DND-41 (cell line): Measurements from ENCODE around the gene PAPOLB.
"Not testable (repeated sequence)": the region's sequence is repeated elsewhere in the genome, so short reads cannot be mapped to it uniquely, and the experiment has no call there.

ENCODE experiments used
- ATAC-seq: fragments of 200-7000 bp; cut with Tn5 transposase; 3 replicates; pipeline ENCODE4 v1.9.1; 2021; ENCODE audit warnings: low read depth; ENCODE audit not compliant: insufficient read depth
- DNase-seq: peaks from one replicate; pipeline ENCODE4 v3.0.0-alpha.2; 2020
- H2AFZ ChIP-seq: 2 replicates; pipeline ENCODE4 v1.6.0; 2012; ENCODE audit warnings: low read depth, low read length
- H3K27ac ChIP-seq: 2 replicates; pipeline ENCODE4 v1.5.1; 2012; ENCODE audit warnings: low read length, inconsistent platforms
- H3K27me3 ChIP-seq: fragments of 200-600 bp; sonication (generic); 2 replicates; pipeline ENCODE4 v1.6.0; 2012; ENCODE audit warnings: low read length, mild to moderate bottlenecking, inconsistent platforms; ENCODE audit not compliant: insufficient read depth, poor library complexity
- H3K36me3 ChIP-seq: 2 replicates; pipeline ENCODE4 v1.5.1; 2012; ENCODE audit warnings: low read length, inconsistent platforms; ENCODE audit not compliant: insufficient read depth
- H3K4me1 ChIP-seq: 2 replicates; pipeline ENCODE4 v1.5.1; 2012; ENCODE audit warnings: mild to moderate bottlenecking, low read length; ENCODE audit not compliant: insufficient read depth
- H3K4me2 ChIP-seq: 2 replicates; pipeline ENCODE4 v1.6.0; 2012; ENCODE audit warnings: mild to moderate bottlenecking, moderate library complexity, low read length, inconsistent platforms; ENCODE audit not compliant: insufficient read depth
- H3K4me3 ChIP-seq, 2 experiments: fragments of 200-600 bp in 1 of 2; shearing (Covaris generic) in 1 of 2; 2 replicates each; pipeline ENCODE4 v1.5.1; 2012 to 2016; ENCODE audit warnings: inconsistent platforms in 2 of 2, low read length in 2 of 2, mild to moderate bottlenecking in 2 of 2, low read depth in 1 of 2, moderate library complexity in 1 of 2
- H3K79me2 ChIP-seq: 2 replicates; pipeline ENCODE4 v1.6.0; 2012; ENCODE audit warnings: low read length, inconsistent platforms; ENCODE audit not compliant: insufficient read depth
- H3K9ac ChIP-seq: 2 replicates; pipeline ENCODE4 v1.6.0; 2012; ENCODE audit warnings: low read depth, mild to moderate bottlenecking, inconsistent platforms, low read length, moderate library complexity
- H3K9me3 ChIP-seq: 2 replicates; pipeline ENCODE4 v1.5.1; 2012; ENCODE audit warnings: low read length, moderate library complexity, mild to moderate bottlenecking, inconsistent platforms; ENCODE audit not compliant: insufficient read depth, severe bottlenecking
- H4K20me1 ChIP-seq: 2 replicates; pipeline ENCODE4 v1.6.0; 2012; ENCODE audit warnings: low read length; ENCODE audit not compliant: insufficient read depth
- EZH2 ChIP-seq: IDR thresholded peaks from 3 replicates; pipeline ENCODE4 v1.6.1; 2012; ENCODE audit warnings: borderline replicate concordance, low read depth, mild to moderate bottlenecking, moderate library complexity, low read length, inconsistent platforms; ENCODE audit not compliant: severe bottlenecking
- TF ChIP-seq, protein P1 (sequence below): IDR thresholded peaks from 2 replicates; pipeline ENCODE4 v1.5.1; 2012; ENCODE audit warnings: borderline replicate concordance, low read length, moderate library complexity, mild to moderate bottlenecking; ENCODE audit not compliant: poor library complexity, severe bottlenecking; ENCODE audit errors: extremely low read depth

PAPOLB gene

GRCh38 chr7:4904346-4904745, 42.5 kb upstream of the PAPOLB start:
- ATAC-seq = no peak

GRCh38 chr7:4895766-4896165, 33.9 kb upstream of the PAPOLB start:
- H3K36me3 ChIP-seq = no peaks in the 10 kb centered on the region
- no peaks in the 10 kb centered on the region for H3K9me3 ChIP-seq
- no peak overlapping the region for H2AFZ ChIP-seq
- no peaks in the 10 kb centered on the region for H3K4me1 ChIP-seq
- no peak overlapping the region for H3K9ac ChIP-seq
- ATAC-seq = no peak
- no peak for TF ChIP-seq EZH2
- TF ChIP-seq, protein P1, sequence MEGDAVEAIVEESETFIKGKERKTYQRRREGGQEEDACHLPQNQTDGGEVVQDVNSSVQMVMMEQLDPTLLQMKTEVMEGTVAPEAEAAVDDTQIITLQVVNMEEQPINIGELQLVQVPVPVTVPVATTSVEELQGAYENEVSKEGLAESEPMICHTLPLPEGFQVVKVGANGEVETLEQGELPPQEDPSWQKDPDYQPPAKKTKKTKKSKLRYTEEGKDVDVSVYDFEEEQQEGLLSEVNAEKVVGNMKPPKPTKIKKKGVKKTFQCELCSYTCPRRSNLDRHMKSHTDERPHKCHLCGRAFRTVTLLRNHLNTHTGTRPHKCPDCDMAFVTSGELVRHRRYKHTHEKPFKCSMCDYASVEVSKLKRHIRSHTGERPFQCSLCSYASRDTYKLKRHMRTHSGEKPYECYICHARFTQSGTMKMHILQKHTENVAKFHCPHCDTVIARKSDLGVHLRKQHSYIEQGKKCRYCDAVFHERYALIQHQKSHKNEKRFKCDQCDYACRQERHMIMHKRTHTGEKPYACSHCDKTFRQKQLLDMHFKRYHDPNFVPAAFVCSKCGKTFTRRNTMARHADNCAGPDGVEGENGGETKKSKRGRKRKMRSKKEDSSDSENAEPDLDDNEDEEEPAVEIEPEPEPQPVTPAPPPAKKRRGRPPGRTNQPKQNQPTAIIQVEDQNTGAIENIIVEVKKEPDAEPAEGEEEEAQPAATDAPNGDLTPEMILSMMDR = no peak
- DNase-seq = no peak
- H4K20me1 ChIP-seq = no peaks in the 10 kb centered on the region
- H3K4me3 ChIP-seq = no peak overlapping the region
- no peak overlapping the region for H3K27ac ChIP-seq
- H3K27me3 ChIP-seq = no peaks in the 10 kb centered on the region
- no peak overlapping the region for H3K4me2 ChIP-seq
- no peaks in the 10 kb centered on the region for H3K79me2 ChIP-seq

More at GRCh38 chr7:4904346-4904745, 42.5 kb upstream of the PAPOLB start:
- Histone ChIP-seq H3K9ac (no peak overlapping the region), H3K27ac (no peak overlapping the region), H4K20me1 (no peaks in the 10 kb centered on the region), H3K4me2 (no peak overlapping the region), H3K36me3 (no peaks in the 10 kb centered on the region), H3K4me3 (no peak overlapping the region), H3K4me1 (no peaks in the 10 kb centered on the region), H3K79me2 (no peaks in the 10 kb centered on the region), H2AFZ (no peak overlapping the region), H3K9me3 (no peaks in the 10 kb centered on the region), H3K27me3 (no peaks in the 10 kb centered on the region)
- DNase-seq = no peak
- no peak for TF ChIP-seq EZH2
- TF ChIP-seq, protein P1 = no peak

DNA sequence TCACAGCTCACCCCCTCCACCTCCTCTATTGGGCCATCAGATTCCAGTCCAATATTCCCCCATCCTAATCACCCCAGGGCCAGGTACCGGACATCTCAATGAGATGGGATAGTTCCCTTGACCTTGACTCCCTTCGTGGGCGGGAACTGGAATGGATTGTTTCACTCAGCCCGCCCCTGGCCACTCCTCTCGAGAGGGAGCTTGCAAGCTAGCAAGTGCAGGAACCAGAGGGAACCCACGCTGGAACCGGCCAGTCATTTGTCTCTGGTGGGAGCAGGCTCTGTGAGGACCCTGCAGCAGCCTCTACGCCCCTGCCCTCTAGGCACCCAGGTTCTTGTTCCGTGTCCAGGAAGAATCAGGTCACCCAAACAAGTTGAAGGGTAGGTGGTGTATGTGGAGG, 32.7 kb upstream of the PAPOLB start:
- Histone ChIP-seq H3K4me2 (no peak overlapping the region), H3K4me3 (no peak overlapping the region), H4K20me1 (no peaks in the 10 kb centered on the region), H2AFZ (no peak overlapping the region), H3K27ac (no peak overlapping the region), H3K9me3 (no peaks in the 10 kb centered on the region), H3K36me3 (no peaks in the 10 kb centered on the region), H3K4me1 (no peaks in the 10 kb centered on the region), H3K79me2 (no peaks in the 10 kb centered on the region), H3K27me3 (no peaks in the 10 kb centered on the region), H3K9ac (no peak overlapping the region)
- no peak for ATAC-seq
- TF ChIP-seq EZH2 = no peak
- TF ChIP-seq, protein P1 = no peak
- no peak for DNase-seq

GRCh38 chr7:4893929-4894475, 32.2 kb upstream of the PAPOLB start:
- H3K36me3 ChIP-seq = no peaks in the 10 kb centered on the region
- no peaks in the 10 kb centered on the region for H3K79me2 ChIP-seq
- H3K4me3 ChIP-seq = no peak overlapping the region
- no peaks in the 10 kb centered on the region for H4K20me1 ChIP-seq
- no peak overlapping the region for H2AFZ ChIP-seq
- ATAC-seq (no peak), DNase-seq (no peak)
- H3K27me3 ChIP-seq = no peaks in the 10 kb centered on the region
- H3K9me3 ChIP-seq = no peaks in the 10 kb centered on the region
- no peak overlapping the region for H3K27ac ChIP-seq
- no peak overlapping the region for H3K4me2 ChIP-seq
- H3K9ac ChIP-seq = no peak overlapping the region
- TF ChIP-seq, protein P1 = no peak
- TF ChIP-seq EZH2 = no peak
- no peaks in the 10 kb centered on the region for H3K4me1 ChIP-seq

GRCh38 chr7:4893188-4893587, 31.4 kb upstream of the PAPOLB start:
- not testable (repeated sequence) for H3K36me3 ChIP-seq

DNA sequence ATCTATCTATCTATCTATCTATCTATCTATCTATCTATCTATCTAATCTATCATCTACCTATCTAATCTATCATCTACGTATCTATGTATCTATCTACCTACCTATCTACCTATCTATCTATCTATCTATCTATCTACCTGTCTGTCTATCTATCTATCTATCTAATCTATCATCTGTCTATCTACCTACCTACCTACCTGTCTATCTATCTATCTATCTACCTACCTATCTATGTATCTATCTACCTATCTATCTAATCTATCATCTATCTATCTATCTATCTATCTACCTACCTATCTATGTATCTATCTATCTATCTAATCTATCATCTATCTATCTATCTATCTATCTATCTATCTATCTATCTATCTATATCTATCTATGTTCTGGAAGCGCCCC, 29.7 kb upstream of the PAPOLB start:
- not testable (repeated sequence) for DNase-seq, H3K4me2 ChIP-seq, H4K20me1 ChIP-seq, H3K79me2 ChIP-seq, H2AFZ ChIP-seq, H3K36me3 ChIP-seq, H3K27me3 ChIP-seq, H3K4me1 ChIP-seq, ATAC-seq, H3K9me3 ChIP-seq, H3K4me3 ChIP-seq, H3K27ac ChIP-seq, H3K9ac ChIP-seq

More at GRCh38 chr7:4893188-4893587, 31.4 kb upstream of the PAPOLB start:
- not testable (repeated sequence) for H4K20me1 ChIP-seq, H3K9ac ChIP-seq, H3K27me3 ChIP-seq, H3K27ac ChIP-seq, H3K9me3 ChIP-seq, DNase-seq, H2AFZ ChIP-seq, ATAC-seq, H3K4me3 ChIP-seq, H3K4me2 ChIP-seq, H3K4me1 ChIP-seq, H3K79me2 ChIP-seq
